Effector memory CD4-positive, alpha-beta T cell (primary cell): ENCODE measurements around the gene NT5DC1.

Source experiments
- DNase-seq, 3 donors: peaks; one replicate each; pipeline ENCODE4 v3.0.0-alpha.2; 2020
- H3K27ac ChIP-seq: 2 replicates; pipeline ENCODE4 v1.7.0; 2013; ENCODE audit warnings: mild to moderate bottlenecking, low read length, moderate library complexity; ENCODE audit not compliant: insufficient read depth, poor library complexity, severe bottlenecking
- H3K27me3 ChIP-seq: replicated peaks from 2 replicates; pipeline ENCODE4 v1.7.0; 2013; ENCODE audit warnings: mild to moderate bottlenecking, low read length; ENCODE audit not compliant: insufficient read depth, control insufficient read depth, poor library complexity, severe bottlenecking
- H3K36me3 ChIP-seq: 2 replicates; pipeline ENCODE4 v1.7.0; 2013; ENCODE audit warnings: mild to moderate bottlenecking, low read length, moderate library complexity; ENCODE audit not compliant: control insufficient read depth, insufficient read depth
- H3K4me1 ChIP-seq: 2 replicates; pipeline ENCODE4 v1.7.0; 2013; ENCODE audit warnings: low read length, mild to moderate bottlenecking; ENCODE audit not compliant: control insufficient read depth, insufficient read depth, poor library complexity, severe bottlenecking
- H3K4me3 ChIP-seq: 2 replicates; pipeline ENCODE4 v1.7.0; 2013; ENCODE audit warnings: low read length, low read depth, mild to moderate bottlenecking; ENCODE audit not compliant: insufficient read depth, poor library complexity, severe bottlenecking
- H3K9me3 ChIP-seq: 2 replicates; pipeline ENCODE4 v1.7.0; 2013; ENCODE audit warnings: mild to moderate bottlenecking, low read length, moderate library complexity; ENCODE audit not compliant: control insufficient read depth
- total RNA-seq, 3 donors: gene quantifications; one replicate each; lab custom pipeline; 2026; lab: John Stamatoyannopoulos, UW

The NT5DC1 gene
- 28.7 to 44.6 (median 35.0) reads per million in 3 donors for total RNA-seq

DNA sequence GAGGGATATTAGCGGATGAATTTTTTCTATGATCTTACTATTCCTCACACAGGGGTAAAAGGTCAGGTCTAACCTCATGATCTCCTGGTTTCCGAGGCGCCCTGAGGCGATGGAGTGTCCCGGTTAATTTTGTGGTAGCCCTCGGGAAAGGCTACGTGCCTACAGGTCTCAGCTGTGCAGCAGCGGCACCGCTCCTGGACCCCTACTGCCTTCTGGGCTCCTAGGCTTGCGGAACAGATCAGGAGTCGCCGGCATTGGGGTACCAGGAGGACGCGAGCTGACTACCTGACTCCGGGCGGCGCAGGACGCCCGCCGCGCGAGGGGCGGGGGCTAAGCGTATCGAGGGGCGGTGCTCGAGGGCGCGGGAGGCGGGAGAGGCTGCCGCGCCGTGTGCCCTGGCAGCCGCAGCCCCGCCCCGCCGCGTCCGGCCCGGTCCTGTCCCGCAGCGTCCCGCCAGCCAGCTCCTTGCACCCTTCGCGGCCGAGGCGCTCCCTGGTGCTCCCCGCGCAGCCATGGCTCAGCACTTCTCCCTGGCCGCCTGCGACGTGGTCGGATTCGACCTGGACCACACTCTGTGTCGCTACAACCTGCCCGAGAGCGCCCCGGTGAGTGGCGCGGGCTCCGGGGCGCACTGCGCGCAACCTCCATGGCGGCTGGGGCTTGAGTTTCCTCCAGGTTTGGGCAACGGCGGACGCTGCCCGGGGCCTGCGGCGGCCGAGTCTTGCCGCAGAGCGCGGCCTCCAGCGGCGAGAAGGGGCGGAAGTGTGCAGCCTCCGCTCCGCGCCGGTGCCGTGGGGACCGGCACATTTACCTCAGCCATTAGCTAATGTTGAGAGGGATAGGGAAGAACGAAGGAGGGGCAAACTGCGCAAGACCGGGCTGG is at the start of gene NT5DC1:
Gene NT5DC1, plus strand, starts transcription at position 435 of the 883 bp plus-strand sequence. Its CDS starts 78 bp downstream, at position 513.
- Histone ChIP-seq H3K9me3 (no peaks in the 10 kb centered on the region), H3K4me1 (peaks cover 26% of the 10 kb centered on the region), H3K4me3 (peak within 1 kb of the TSS; percentile 91), H3K36me3 (no peaks in the 10 kb centered on the region), H3K27me3 (no peaks in the 10 kb centered on the region), H3K27ac (peak within 1 kb of the TSS; percentile 84)
- DNase-seq = peak; percentile 60 to 73 (median 70)

DNA sequence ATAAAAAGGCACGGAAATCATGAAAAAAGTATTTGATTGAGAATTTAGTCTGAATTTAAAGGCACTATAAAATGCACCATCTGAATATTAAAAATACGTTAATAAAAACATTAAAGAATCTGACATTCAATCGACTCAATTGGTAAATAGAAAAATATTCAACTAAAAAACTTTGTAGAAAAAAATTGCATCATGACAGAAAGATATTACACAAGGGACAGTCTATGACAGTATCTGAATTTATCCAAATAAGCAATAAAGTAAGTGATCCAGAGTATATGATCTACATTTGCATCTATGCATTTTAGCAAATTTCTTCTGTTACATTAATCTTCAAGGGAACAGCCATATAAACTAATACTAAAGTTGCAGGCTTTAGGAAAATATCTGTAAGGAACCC is 49.4 kb upstream of the NT5DC1 start:
- H3K36me3 ChIP-seq = no peaks in the 10 kb centered on the region
- no peaks in the 10 kb centered on the region for H3K27me3 ChIP-seq
- no peak overlapping the region for H3K27ac ChIP-seq
- H3K4me1 ChIP-seq = no peaks in the 10 kb centered on the region
- no peak for DNase-seq
- no peaks in the 10 kb centered on the region for H3K9me3 ChIP-seq
- no peak overlapping the region for H3K4me3 ChIP-seq

DNA sequence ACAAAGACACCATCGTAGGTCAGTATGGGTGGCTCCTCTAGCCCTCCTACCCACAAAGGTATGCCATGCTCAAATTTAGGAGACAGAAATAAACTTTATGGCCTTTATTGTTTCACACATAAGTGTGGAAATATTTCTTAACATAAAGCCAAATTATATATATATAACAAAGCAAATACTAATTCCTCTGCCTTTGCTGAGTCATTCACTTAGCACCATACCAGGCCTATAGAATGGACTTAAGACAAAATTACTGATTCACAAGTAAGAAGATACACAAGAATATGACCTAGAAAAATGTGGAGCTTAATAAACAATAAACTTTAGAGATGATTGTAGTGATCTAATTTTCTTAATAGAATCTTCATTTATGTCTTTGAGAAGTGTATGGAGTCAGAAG is 45.1 kb upstream of the NT5DC1 start:
- Histone ChIP-seq H3K27ac (no peak overlapping the region), H3K9me3 (no peaks in the 10 kb centered on the region), H3K4me1 (no peaks in the 10 kb centered on the region), H3K27me3 (no peaks in the 10 kb centered on the region), H3K36me3 (no peaks in the 10 kb centered on the region), H3K4me3 (no peak overlapping the region)
- DNase-seq = no peak

DNA sequence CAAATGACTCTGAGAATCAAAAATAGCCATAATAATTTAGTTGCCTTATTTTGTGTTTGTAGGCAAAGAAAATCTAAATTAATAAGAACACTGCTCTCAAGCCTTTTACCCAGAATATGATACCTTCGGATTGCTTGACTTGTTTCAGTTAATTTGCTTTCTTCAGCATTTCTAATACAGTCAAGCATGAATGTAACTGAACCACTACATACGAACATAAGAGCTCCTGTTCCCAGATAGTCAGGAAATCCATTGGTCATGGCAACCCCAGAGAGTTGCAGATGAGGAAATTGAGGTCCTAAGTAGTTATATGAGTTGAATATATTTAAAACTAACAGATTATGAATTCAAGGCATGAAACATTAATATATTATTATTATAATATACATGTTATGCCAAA is 42.9 kb upstream of the NT5DC1 start:
- Histone ChIP-seq H3K9me3 (no peaks in the 10 kb centered on the region), H3K4me3 (no peak overlapping the region), H3K4me1 (no peaks in the 10 kb centered on the region), H3K27me3 (no peaks in the 10 kb centered on the region), H3K36me3 (no peaks in the 10 kb centered on the region), H3K27ac (no peak overlapping the region)
- no peak for DNase-seq

DNA sequence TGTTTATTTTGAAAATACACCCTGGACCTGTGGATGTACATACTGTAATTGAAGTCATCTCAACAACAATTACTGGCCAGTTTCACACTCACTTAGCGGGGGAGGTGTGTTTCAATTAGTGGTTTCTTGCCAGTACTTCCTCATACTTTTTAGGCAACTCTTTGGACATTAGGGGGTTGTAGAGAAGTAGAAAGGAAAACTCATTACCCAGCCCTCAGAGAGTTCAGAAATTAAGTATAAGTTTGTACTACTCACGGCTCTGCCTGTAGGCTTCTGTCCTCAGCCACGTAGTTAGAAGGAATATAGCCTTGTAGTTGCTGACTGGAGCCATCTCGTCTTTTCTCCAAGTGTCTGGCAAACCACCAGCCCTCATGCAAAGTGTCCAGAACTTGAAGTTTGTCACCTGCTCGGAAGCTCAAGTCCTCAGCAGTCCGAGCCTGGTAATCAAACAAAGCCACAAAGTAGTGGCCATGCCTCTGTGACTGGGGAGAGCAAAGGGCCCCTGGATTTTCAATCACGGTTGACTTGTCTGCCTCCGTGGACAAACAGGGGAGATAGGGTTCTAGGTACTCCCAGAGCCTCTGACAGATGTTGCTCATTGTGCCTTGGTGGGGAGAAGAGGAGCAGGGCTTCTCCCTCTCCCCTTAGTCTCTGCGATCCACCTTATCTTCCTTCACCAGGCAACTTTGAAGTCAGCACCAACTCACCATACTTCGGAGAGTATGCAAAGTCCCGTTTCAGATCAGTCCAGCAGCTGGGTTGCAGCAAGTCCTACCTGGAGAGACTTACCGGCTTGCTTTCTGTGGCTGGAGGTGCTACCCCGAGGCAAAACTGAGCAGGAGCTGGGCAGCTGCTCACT is 40.7 kb upstream of the NT5DC1 start:
- DNase-seq = no peak
- no peaks in the 10 kb centered on the region for H3K36me3 ChIP-seq
- no peaks in the 10 kb centered on the region for H3K9me3 ChIP-seq
- H3K4me3 ChIP-seq = no peak overlapping the region
- H3K27ac ChIP-seq = no peak overlapping the region
- no peaks in the 10 kb centered on the region for H3K27me3 ChIP-seq
- H3K4me1 ChIP-seq = no peaks in the 10 kb centered on the region

DNA sequence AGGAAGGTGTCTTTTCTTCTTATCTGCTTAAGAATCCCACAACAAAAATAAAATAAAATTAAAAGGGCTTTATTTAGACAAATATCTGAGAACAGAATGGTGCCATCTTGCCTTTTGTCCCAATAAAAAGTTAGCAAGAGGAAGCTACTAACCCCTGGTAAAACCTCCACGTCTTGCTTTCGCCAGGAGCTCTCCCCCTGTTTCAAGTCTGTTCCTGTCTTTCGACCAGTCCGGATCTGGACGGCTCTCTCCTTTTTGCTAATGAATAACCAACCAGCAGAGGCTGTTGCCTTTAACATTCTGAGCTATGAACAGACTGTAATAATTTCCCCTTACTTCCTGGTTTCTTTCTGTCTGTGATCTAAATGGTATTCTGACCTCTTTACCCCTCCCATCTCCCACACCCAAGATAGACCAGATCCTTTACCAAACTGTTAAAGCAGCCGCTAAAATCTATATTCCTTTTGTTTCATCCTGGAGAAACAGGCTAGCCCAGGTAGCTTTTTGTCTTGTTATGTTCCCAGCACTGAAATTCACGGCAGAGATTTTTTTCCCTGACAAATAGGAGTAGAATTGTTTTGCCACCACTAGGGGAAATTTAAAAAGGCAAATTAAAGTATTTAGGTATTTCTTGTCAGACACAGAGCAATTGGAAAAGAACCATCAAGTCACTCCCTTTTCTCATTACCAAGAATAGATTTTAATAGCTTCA is 39.9 kb upstream of the NT5DC1 start, which contains the start of gene FRK:
Gene FRK, minus strand, starts transcription at position 320 of the 712 bp plus-strand sequence. CDS start 580 bp downstream, outside the sequence.
- Histone ChIP-seq H3K27me3 (no peaks in the 10 kb centered on the region), H3K4me3 (no peak within 1 kb of the TSS), H3K4me1 (no peaks in the 10 kb centered on the region), H3K9me3 (no peaks in the 10 kb centered on the region), H3K27ac (no peak within 1 kb of the TSS), H3K36me3 (no peaks in the 10 kb centered on the region)
- no peak for DNase-seq

DNA sequence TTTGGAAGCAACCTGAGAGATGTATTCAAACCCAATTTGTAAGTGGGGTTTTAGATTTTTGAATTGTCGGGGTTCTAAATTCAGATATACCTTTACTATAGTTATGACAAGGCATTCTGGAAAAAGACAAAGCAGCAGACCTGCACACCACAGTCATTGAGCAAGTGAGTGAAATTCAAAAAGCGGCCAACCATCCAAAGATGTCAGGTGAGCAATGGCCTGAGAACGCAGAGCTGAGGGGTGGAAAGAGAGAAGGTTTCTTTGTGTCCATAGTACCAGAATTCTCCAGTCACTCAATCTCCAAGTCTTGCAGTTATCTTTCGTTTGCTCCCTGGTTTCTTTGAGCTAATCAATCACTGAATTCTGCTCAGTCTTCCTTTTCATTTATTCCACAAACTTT is 38.2 kb upstream of the NT5DC1 start:
- no peaks in the 10 kb centered on the region for H3K9me3 ChIP-seq
- no peak overlapping the region for H3K27ac ChIP-seq
- no peaks in the 10 kb centered on the region for H3K27me3 ChIP-seq
- no peak overlapping the region for H3K4me3 ChIP-seq
- H3K4me1 ChIP-seq = no peaks in the 10 kb centered on the region
- no peak for DNase-seq
- no peaks in the 10 kb centered on the region for H3K36me3 ChIP-seq

DNA sequence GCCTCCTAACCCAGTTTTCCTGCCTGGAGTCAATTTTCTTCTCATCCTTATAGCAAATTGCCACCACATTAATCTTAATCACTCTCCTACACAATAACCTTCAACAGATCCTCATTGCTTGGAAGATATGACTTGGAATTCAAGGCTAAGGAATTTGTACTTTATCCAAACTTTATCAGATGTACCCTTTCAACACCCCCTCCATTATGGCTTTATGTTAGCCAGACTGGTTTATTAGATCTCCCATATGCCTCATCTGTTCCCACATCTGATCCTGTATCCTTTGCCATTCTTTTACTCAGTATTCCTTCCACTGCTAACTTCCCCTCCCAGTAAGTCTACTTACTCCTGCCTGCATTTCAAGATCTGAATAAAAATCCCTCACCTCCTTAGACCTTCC is 36.0 kb upstream of the NT5DC1 start:
- H3K27ac ChIP-seq = no peak overlapping the region
- no peaks in the 10 kb centered on the region for H3K9me3 ChIP-seq
- DNase-seq = no peak
- no peaks in the 10 kb centered on the region for H3K4me1 ChIP-seq
- H3K4me3 ChIP-seq = no peak overlapping the region
- no peaks in the 10 kb centered on the region for H3K27me3 ChIP-seq
- H3K36me3 ChIP-seq = no peaks in the 10 kb centered on the region

DNA sequence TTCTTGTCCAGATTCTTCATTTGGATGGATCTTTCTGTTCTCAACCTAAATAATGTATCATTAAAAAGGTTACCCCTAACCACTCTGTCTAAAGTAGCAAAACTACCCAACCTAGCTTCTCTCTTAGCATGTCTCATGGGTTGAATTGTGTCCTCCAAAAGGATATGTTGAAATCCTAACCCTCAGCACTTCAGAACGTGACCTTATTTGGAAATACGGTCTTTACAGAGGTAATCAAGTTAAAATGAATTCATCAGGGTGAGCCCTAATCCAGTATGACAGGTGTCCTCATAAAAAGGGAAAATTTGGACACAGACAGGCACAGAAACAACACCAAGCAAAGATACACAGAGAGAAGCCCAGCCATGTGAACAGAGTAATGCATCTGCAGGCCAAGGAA is 33.9 kb upstream of the NT5DC1 start:
- no peak overlapping the region for H3K4me3 ChIP-seq
- no peaks in the 10 kb centered on the region for H3K4me1 ChIP-seq
- H3K9me3 ChIP-seq = no peaks in the 10 kb centered on the region
- H3K36me3 ChIP-seq = no peaks in the 10 kb centered on the region
- DNase-seq = no peak
- no peaks in the 10 kb centered on the region for H3K27me3 ChIP-seq
- H3K27ac ChIP-seq = no peak overlapping the region
